ENCODE data around the gene PSAT1. TPM values are rescaled to one million over a fixed set of nuclear protein-coding genes. Genes with fewer than 3 reads are reported as not detected.

Gene PSAT1
- total and polyA plus RNA-seq, 2 of the 13 experiments (the other 11 are each of a cell fraction or from before 2014, with no cell fraction given), result 135 to 229 TPM

- TF ChIP-seq NPAS2 (CRISPR knock-in tag; IDR thresholded peaks at IDR 0.05; ENCODE audit: borderline replicate concordance) (no peak), ZNF883 (CRISPR knock-in tag; IDR thresholded peaks at IDR 0.05; ENCODE audit: not compliant biosample characterization) (no peak), SPEN (CRISPR knock-in tag; IDR thresholded peaks at IDR 0.05; ENCODE audit: low read depth) (no peak), ZNF558 (CRISPR knock-in tag; IDR thresholded peaks at IDR 0.05; ENCODE audit: borderline replicate concordance) (no peak), FOSL1 (CRISPR knock-in tag; IDR thresholded peaks at IDR 0.05; ENCODE audit: borderline replicate concordance) (no peak), ZFP91 (CRISPR knock-in tag; IDR thresholded peaks at IDR 0.05; ENCODE audit: borderline replicate concordance) (no peak), ZNF775 (CRISPR knock-in tag; IDR thresholded peaks at IDR 0.05; ENCODE audit: borderline replicate concordance) (no peak), KLF6 (CRISPR knock-in tag; IDR thresholded peaks at IDR 0.05) (no peak), ZNF552 (CRISPR knock-in tag; IDR thresholded peaks at IDR 0.05; ENCODE audit: borderline replicate concordance) (no peak), ZZZ3 (CRISPR knock-in tag; IDR thresholded peaks at IDR 0.05; ENCODE audit: borderline replicate concordance) (no peak), SIX4 (CRISPR knock-in tag; IDR thresholded peaks at IDR 0.05) (no peak), TERF1 (CRISPR knock-in tag; IDR thresholded peaks at IDR 0.05) (no peak), ZBTB7A (CRISPR knock-in tag; IDR thresholded peaks at IDR 0.05) (no peak), BCL3 (CRISPR knock-in tag; IDR thresholded peaks at IDR 0.05) (no peak), CTCF (CRISPR knock-in tag; IDR thresholded peaks at IDR 0.05) (no peak), ZNF777 (CRISPR knock-in tag; IDR thresholded peaks at IDR 0.05) (no peak), GTF2F1 (IDR thresholded peaks at IDR 0.05; ENCODE audit: low read length) (no peak)
- TF ChIP-seq, protein P1, sequence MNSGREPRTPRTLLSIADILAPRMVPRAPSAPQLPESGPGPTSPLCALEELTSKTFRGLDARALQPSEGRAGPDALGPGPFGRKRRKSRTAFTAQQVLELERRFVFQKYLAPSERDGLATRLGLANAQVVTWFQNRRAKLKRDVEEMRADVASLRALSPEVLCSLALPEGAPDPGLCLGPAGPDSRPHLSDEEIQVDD (CRISPR knock-in tag; IDR thresholded peaks at IDR 0.05; ENCODE audit: borderline replicate concordance), result no peak
- TF ChIP-seq, protein P2, sequence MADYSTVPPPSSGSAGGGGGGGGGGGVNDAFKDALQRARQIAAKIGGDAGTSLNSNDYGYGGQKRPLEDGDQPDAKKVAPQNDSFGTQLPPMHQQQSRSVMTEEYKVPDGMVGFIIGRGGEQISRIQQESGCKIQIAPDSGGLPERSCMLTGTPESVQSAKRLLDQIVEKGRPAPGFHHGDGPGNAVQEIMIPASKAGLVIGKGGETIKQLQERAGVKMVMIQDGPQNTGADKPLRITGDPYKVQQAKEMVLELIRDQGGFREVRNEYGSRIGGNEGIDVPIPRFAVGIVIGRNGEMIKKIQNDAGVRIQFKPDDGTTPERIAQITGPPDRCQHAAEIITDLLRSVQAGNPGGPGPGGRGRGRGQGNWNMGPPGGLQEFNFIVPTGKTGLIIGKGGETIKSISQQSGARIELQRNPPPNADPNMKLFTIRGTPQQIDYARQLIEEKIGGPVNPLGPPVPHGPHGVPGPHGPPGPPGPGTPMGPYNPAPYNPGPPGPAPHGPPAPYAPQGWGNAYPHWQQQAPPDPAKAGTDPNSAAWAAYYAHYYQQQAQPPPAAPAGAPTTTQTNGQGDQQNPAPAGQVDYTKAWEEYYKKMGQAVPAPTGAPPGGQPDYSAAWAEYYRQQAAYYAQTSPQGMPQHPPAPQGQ (CRISPR knock-in tag; IDR thresholded peaks at IDR 0.05; ENCODE audit: borderline replicate concordance), result no peak
Observed at GRCh38 chr9:78354324-78354973, 57.5 kb downstream of the PSAT1 start (continued).

Measured in HepG2 (cell line).